Limb (tissue), 2 donors: ENCODE measurements around the gene XPOT.

Experiments used
- DNase-seq, 2 donors: peaks; one replicate each; pipeline ENCODE4 v3.0.0-alpha.2; 2016; ENCODE audit errors: extremely low spot score in 2 of 2

Gene XPOT

GRCh38 chr12:64413884-64414283, 9.7 kb downstream of the XPOT start:
- DNase-seq: no peak

GRCh38 chr12:64418209-64418608, 14.0 kb downstream of the XPOT start:
- no peak for DNase-seq

DNA sequence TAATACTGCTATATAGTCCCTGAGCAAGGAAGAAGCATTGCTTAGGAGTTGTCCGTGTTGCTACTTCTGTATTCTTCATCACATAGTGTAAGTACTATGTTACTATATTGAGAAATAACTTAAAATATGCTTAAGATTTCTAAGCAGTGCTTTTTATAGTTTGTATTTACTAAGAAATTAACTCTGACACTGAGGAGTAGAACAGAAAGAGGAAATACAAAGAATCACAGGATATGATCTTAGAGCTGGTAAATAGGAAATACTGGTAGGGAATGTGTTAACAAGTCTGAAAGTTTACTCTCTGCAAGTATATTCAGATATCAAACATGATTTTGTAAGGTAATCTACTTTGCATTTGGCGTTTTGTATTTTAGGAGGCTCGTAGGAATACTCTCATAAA, 15.5 kb downstream of the XPOT start:
- no peak for DNase-seq

- DNase-seq: no peak
These were observed 23.8 kb downstream of the XPOT start for GRCh38 chr12:64427988-64428387.

GRCh38 chr12:64428956-64429355, 24.8 kb downstream of the XPOT start:
- no peak for DNase-seq

DNA sequence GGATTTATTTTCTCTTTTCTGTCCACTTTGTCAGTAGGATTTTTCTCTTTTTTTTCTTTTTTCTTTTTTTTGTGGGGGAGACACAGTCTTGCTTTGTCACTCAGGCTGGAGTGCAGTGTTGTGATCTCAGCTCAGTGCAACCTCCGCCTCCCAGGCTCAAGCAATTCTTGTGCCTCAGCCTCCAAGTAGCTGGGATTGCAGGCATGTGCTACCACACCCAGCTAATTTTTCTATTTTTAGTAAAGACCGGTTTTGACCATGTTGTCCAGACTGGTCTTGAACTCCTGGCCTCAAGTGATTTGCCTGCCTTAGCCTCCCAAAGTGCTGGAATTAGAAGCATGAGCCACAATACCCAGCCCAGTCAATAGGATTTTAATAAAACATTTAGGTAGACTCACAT, 26.7 kb downstream of the XPOT start:
- no peak for DNase-seq

GRCh38 chr12:64431791-64432190, 27.6 kb downstream of the XPOT start:
- no peak for DNase-seq

DNA sequence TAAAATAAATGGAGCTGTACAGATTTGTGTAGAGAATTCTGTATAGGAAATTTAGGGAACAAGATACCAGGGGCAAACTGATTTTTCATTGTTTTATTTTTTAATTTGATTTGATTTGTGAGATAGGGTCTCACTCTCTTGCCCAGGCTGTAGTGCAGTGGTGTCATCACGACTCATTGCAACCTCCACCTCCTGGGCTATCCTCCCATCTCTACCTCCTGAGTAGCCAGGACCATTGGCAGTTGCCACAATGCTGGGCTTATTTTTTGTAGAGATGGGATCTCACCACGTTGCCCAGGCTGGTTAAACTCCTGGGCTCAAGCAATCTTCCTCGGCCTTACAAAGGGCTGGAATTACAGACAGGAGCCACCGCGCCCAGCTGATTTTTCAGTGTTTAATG, 29.7 kb downstream of the XPOT start:
- no peak for DNase-seq

DNA sequence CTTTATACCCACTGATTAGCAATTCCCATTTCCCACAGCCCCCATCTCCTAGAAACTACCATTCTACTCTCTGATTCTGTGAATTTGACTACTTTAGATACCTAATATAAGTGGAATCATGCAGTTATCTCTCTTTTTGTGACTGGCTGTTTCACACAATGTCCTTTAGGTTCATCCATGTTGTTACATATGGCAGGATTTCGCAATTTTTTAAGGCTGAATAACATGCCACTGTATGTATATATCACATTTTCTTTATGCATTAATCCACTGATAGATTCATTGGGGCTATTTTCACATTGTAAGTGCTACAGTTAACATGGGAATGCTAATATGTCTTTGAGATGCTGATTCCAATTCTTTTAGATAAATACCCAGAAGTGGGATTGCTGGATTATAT, 35.9 kb downstream of the XPOT start:
- DNase-seq: no peak

DNA sequence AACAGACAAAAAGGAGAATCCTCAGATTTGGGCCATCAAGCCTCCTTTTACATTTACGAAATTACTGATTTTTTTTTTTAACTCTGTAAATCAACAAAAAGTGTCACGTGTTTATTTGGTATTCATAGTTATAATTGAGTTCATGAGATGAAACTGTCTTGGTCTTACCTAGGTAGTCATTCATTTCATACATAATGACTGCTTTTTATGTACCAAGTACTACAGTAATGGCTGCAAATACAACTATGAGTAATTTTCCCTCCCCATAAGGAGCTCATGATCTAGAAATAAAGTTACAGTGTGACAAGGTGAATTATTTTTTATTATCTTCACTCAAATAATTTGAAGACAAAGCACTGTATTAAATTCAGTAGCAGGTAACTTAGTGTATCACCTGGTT, 41.3 kb downstream of the XPOT start:
- no peak for DNase-seq

DNA sequence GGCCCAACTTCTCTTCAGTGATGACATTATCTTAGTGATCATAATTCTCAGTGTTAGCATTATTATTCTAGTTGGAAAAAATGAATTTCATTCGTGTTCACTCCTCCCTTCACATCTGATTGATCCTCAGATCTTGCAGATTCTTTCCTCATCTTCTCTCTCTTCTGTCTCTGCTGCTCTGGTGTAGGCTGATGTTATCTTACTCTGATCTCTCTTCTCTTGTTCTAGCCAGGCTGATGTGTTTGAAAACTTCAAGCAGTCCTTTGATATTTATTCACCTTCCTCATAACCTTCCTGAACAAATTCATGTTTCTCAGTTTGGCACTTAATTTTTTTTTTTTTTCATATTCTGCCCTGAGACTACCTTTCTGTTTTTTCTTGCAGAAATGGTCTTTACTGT, 42.1 kb downstream of the XPOT start:
- DNase-seq: no peak

DNA sequence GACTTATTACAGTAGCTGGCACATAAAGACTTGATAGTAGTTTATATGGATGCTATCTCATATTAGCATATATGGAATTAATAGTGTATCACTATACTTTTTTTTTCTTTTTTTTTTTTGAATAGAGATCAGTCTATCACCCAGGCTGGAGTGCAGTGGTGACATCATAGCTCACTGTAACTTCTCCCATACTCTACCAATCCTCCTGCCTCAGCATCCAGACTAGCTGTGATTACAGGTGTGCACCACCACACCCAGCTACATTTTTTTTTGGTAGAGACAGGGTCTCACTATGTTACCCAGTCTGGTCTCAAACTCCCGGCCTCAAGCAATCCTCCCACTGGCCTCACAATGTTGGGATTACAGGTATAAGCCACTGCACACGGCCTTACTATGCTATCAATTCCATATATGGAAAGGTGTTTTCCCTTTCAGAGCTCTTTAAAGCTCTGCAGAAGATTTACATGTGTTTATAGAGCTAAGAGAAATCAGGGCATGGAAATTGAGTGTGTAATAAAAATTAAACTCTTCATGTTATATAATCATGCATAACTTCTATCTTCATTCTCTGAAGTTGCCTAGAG, 46.0 kb downstream of the XPOT start:
- DNase-seq: no peak

DNA sequence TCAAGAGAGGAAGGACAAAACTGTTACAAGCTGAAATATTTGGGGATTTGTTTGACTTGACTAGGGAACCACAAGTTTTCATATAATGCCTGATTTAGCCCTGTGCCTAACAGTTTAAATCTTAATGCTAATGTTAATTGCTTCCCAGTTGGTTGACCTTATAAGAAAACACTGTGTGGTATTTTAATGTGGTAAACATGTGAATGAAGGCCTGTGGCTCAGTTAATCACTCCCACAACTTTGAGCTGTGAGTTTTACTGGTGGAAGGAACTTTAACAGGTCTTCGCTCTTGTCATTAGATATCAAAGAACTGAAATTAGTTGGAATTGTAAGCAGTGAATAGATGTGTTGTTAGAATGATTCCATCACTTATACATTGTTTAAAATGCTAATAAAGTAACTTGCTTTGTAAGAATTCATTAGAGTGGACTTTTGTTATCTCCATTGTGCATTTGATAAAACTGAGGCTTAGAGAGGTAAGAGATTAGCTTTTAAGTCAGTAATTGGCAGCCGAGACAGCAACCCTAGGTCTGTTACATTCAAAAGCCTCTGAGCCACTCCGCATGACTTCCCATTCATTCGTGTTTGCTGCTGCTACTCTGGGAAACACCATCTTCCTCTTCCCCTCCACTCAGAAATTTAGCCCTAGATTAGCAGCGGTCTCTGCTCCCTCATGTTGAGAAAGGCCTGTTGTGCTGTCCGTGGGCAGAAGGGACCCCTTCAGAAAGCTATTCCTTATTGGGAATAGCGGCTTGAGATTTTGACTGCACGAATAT, 46.7 kb downstream of the XPOT start:
- DNase-seq: peak in 1 of 2 donors; percentile 1

DNA sequence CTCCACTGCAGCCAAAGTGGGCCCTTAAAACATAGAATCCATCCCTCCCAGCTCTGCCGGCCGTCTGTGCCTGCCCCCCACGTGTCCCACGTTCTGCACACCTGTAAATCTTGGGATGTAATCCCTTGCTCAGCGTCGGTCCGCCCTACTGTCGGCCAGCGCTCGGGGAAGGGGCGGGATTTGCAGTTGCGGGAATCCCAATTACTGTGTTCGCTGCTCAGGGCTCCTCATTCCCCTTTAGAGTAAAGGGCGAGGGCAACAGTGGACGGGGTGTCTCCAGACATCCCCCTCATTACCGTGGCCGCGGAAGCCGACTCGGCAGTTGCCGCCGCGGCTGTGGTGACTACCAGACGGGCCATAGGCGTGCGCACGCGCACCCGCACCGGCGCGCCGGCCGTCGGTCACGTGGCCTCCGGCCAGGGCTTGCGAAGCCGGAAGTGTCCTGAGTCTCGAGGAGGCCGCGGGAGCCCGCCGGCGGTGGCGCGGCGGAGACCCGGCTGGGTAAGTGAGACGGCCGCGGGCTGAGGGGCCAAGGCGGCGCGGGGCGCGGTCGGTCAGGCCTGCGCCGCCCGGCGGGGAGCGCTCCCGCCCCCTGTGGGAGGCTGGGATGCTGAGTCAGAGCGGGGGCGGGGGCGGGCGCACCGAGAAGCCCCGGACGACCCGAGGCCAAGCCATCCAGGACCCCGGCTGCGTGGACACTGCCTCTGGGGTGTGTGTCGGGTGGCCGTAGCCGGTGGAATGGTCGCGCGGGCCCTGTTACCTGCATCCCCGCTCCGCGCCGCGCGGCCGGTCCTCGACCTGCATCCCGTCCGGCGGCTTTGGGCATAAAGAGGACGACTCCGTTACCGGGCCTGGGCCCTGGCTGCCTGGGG, 47.7 kb downstream of the XPOT start, which contains the start of gene TBK1:
TBK1 (plus strand) TSS at position 434 of the 872 bp plus-strand sequence. CDS start 3,751 bp downstream, outside the sequence.
- DNase-seq: peak; percentile 69 to 91

- DNase-seq: peak in 1 of 2 donors; percentile 26
These were observed 48.6 kb downstream of the XPOT start for GRCh38 chr12:64452559-64453329.

DNA sequence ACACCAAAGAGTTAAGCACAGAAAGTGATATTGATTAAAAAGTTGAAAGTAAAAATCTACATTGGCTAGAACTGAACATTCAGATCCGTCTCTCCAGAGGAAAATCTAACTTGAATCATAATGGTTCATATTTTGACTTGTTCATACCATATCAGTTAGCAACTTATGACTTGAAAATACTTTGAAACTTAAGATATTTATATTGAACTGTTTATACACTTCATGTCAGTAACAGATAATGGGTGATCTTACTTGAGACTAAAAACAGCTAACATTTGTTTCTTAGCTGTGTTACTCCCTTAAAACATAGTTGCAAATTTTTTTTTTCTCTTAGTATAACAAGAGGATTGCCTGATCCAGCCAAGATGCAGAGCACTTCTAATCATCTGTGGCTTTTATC, 51.3 kb downstream of the XPOT start:
- DNase-seq: no peak

DNA sequence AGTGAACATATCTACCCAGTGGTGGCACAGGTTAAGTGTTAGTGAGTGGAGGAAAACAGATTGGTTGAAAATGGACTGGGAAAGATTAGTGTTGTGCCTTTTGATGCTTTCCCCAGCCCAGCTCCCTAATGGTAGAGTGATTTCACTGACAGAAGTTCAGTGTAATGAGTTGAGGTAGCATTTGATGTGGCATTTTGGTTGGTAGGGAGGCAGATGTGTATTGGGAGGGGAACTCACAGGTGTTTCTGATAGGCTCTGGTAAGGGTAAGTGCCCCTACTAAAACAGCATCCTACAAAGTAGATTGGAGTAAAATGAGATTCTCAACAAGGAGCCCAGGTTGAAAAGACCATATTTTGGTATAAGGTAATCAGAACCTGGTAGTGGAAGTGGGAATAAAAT, 51.9 kb downstream of the XPOT start:
- DNase-seq: no peak

- DNase-seq: no peak
These were observed 52.8 kb downstream of the XPOT start for GRCh38 chr12:64457032-64457431.

GRCh38 chr12:64457466-64457865, 53.3 kb downstream of the XPOT start:
- DNase-seq: no peak

DNA sequence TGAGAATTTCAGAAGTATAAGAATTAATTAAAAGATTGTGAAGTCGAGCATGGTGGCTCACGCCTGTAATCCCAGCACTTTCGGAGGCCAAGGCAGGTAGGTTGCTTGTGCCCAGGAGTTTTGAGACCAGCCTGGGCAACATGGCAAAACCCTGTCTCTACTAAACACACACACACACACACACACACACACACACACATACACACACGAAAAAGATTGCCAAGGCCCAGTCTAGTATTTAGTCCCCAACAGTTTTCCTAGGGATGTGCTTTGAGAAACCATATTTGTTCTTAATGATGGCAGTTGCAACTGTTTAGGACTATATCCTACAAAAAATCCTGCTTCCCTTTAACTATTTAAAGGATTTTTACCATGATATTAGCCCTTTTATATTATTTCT, 53.7 kb downstream of the XPOT start:
- no peak for DNase-seq

- no peak for DNase-seq
These were observed 55.3 kb downstream of the XPOT start for GRCh38 chr12:64459394-64459891.
